Activated T-helper 2 cell treated with anti-CD3 and anti-CD28 coated beads, Interferon-gamma antibody, Interleukin-2, Interleukin-4, amounts not matched to agents 10 μg/mL and 5 μg/mL and 100 μg/mL, durations not matched to agents 14 hours and 24 hours and 36 hours (primary cell): ENCODE measurements around the gene NUDT16L1. TPM values are rescaled to one million over a fixed set of nuclear protein-coding genes. Genes with fewer than 3 reads are reported as not detected.
A peak's percentile ranks its signal among the peaks of the same experiment; 100 is the strongest.
"Not testable (repeated sequence)": the region's sequence is repeated elsewhere in the genome, so short reads cannot be mapped to it uniquely, and the experiment has no call there.

ENCODE experiments used
- DNase-seq: peaks from one replicate; pipeline ENCODE4 v3.0.0; 2021; ENCODE audit warnings: low spot score
- H3K27ac Mint-ChIP-seq: one replicate; pipeline ENCODE4 v1.8.0; 2021; ENCODE audit warnings: mixed read lengths
- H3K27me3 Mint-ChIP-seq: one replicate; pipeline ENCODE4 v1.8.0; 2021; ENCODE audit warnings: low read depth, mixed read lengths
- H3K36me3 Mint-ChIP-seq: one replicate; pipeline ENCODE4 v1.8.0; 2021; ENCODE audit warnings: low read depth, mixed read lengths
- H3K4me1 Mint-ChIP-seq: one replicate; pipeline ENCODE4 v1.8.0; 2021; ENCODE audit warnings: low read depth, mixed read lengths
- H3K4me3 Mint-ChIP-seq: one replicate; pipeline ENCODE4 v1.8.0; 2021; ENCODE audit warnings: low read depth, mild to moderate bottlenecking, moderate library complexity, mixed read lengths
- H3K9me3 Mint-ChIP-seq: one replicate; pipeline ENCODE4 v1.8.0; 2021; ENCODE audit warnings: mixed read lengths
- intact Hi-C: fragments of 100-400 bp; cut with micrococcal nuclease; formaldehyde crosslinking; loops from one replicate; pipeline ENCODE4 v1.15.1; 2023
- total RNA-seq: library from RNA; stranded (reverse); gene quantifications from 2 replicates; pipeline ENCODE4 v1.2.3, GENCODE V29; 2022

The NUDT16L1 gene
- total RNA-seq = 34.1 and 35.5 TPM in 2 replicates

GRCh38 chr16:4693296-4693955, at the start of gene NUDT16L1:
Gene NUDT16L1, plus strand, starts transcription at chr16:4693562. Its CDS starts 165 bp downstream, at chr16:4693727.
- DNase-seq = peak; percentile 97
- Mint-ChIP-seq H3K4me1 (peaks cover 10% of the 10 kb centered on the region), H3K36me3 (peaks cover 19% of the 10 kb centered on the region), H3K27ac (peak within 1 kb of the TSS; percentile 79), H3K4me3 (peak within 1 kb of the TSS; percentile 84), H3K27me3 (no peaks in the 10 kb centered on the region), H3K9me3 (no peaks in the 10 kb centered on the region)
- intact Hi-C loops = loop anchor here (1.0 kb wide), 1 partner anchor 154 kb away; the partner anchor contains the start of genes GLYR1 and UBN1

- Mint-ChIP-seq H3K4me3 (no peak overlapping the region), H3K9me3 (no peaks in the 10 kb centered on the region), H3K27ac (no peak overlapping the region), H3K4me1 (peaks cover 12% of the 10 kb centered on the region), H3K36me3 (peaks cover 24% of the 10 kb centered on the region), H3K27me3 (no peaks in the 10 kb centered on the region)
- no peak for DNase-seq
- intact Hi-C loops = no loop called here
Observed at GRCh38 chr16:4646773-4647643, 46.4 kb upstream of the NUDT16L1 start.

GRCh38 chr16:4647644-4647980, 45.8 kb upstream of the NUDT16L1 start:
- H3K9me3 Mint-ChIP-seq = no peaks in the 10 kb centered on the region
- H3K4me3 Mint-ChIP-seq = no peak overlapping the region
- H3K36me3 Mint-ChIP-seq = peaks cover 26% of the 10 kb centered on the region
- no peak overlapping the region for H3K27ac Mint-ChIP-seq
- no peaks in the 10 kb centered on the region for H3K27me3 Mint-ChIP-seq
- DNase-seq = no peak
- H3K4me1 Mint-ChIP-seq = peaks cover 12% of the 10 kb centered on the region
- intact Hi-C loops = no loop called here

GRCh38 chr16:4648917-4649316, 44.4 kb upstream of the NUDT16L1 start:
- intact Hi-C loops = no loop called here
- H3K4me3 Mint-ChIP-seq = no peak overlapping the region
- H3K27ac Mint-ChIP-seq = peak overlapping the region; percentile 54
- no peaks in the 10 kb centered on the region for H3K9me3 Mint-ChIP-seq
- H3K4me1 Mint-ChIP-seq = peaks cover 12% of the 10 kb centered on the region
- no peaks in the 10 kb centered on the region for H3K27me3 Mint-ChIP-seq
- H3K36me3 Mint-ChIP-seq = peaks cover 31% of the 10 kb centered on the region
- DNase-seq = no peak

- Mint-ChIP-seq H3K27ac (peak overlapping the region; percentile 33), H3K4me3 (no peak overlapping the region), H3K27me3 (no peaks in the 10 kb centered on the region), H3K9me3 (no peaks in the 10 kb centered on the region), H3K4me1 (peaks cover 12% of the 10 kb centered on the region), H3K36me3 (peaks cover 37% of the 10 kb centered on the region)
- no peak for DNase-seq
- intact Hi-C loops = no loop called here
Observed at GRCh38 chr16:4649744-4650442, 43.5 kb upstream of the NUDT16L1 start.

GRCh38 chr16:4650443-4651074, 42.8 kb upstream of the NUDT16L1 start:
- peak overlapping the region; percentile 33 for H3K27ac Mint-ChIP-seq
- DNase-seq = peak; percentile 51
- intact Hi-C loops, H3K9me3 Mint-ChIP-seq, H3K4me1 Mint-ChIP-seq, H3K27me3 Mint-ChIP-seq, H3K4me3 Mint-ChIP-seq: not testable (repeated sequence)
- peaks cover 40% of the 10 kb centered on the region for H3K36me3 Mint-ChIP-seq

- Mint-ChIP-seq H3K27me3 (no peaks in the 10 kb centered on the region), H3K4me1 (peaks cover 9% of the 10 kb centered on the region), H3K4me3 (no peak overlapping the region), H3K36me3 (peaks cover 49% of the 10 kb centered on the region), H3K9me3 (no peaks in the 10 kb centered on the region), H3K27ac (no peak overlapping the region)
- DNase-seq = no peak
- intact Hi-C loops = no loop called here
Observed at GRCh38 chr16:4651827-4652226, 41.5 kb upstream of the NUDT16L1 start.

- no peak overlapping the region for H3K4me3 Mint-ChIP-seq
- H3K4me1 Mint-ChIP-seq = peaks cover 7% of the 10 kb centered on the region
- H3K27ac Mint-ChIP-seq = no peak overlapping the region
- DNase-seq = no peak
- H3K36me3 Mint-ChIP-seq = peaks cover 53% of the 10 kb centered on the region
- H3K9me3 Mint-ChIP-seq = no peaks in the 10 kb centered on the region
- intact Hi-C loops = no loop called here
- no peaks in the 10 kb centered on the region for H3K27me3 Mint-ChIP-seq
Observed at GRCh38 chr16:4652561-4652960, 40.8 kb upstream of the NUDT16L1 start.

GRCh38 chr16:4654011-4654963, 39.1 kb upstream of the NUDT16L1 start:
- intact Hi-C loops = no loop called here
- no peaks in the 10 kb centered on the region for H3K9me3 Mint-ChIP-seq
- H3K27ac Mint-ChIP-seq = no peak overlapping the region
- no peak for DNase-seq
- peaks cover 6% of the 10 kb centered on the region for H3K4me1 Mint-ChIP-seq
- H3K27me3 Mint-ChIP-seq = no peaks in the 10 kb centered on the region
- H3K36me3 Mint-ChIP-seq = peaks cover 57% of the 10 kb centered on the region
- H3K4me3 Mint-ChIP-seq = no peak overlapping the region

GRCh38 chr16:4654964-4655590, 38.3 kb upstream of the NUDT16L1 start:
- H3K36me3 Mint-ChIP-seq = peaks cover 53% of the 10 kb centered on the region
- no peaks in the 10 kb centered on the region for H3K27me3 Mint-ChIP-seq
- H3K9me3 Mint-ChIP-seq = no peaks in the 10 kb centered on the region
- intact Hi-C loops = no loop called here
- peaks cover 7% of the 10 kb centered on the region for H3K4me1 Mint-ChIP-seq
- H3K27ac Mint-ChIP-seq = no peak overlapping the region
- no peak for DNase-seq
- no peak overlapping the region for H3K4me3 Mint-ChIP-seq

GRCh38 chr16:4655801-4656200, 37.6 kb upstream of the NUDT16L1 start:
- Mint-ChIP-seq H3K4me3 (no peak overlapping the region), H3K4me1 (peaks cover 12% of the 10 kb centered on the region), H3K27me3 (no peaks in the 10 kb centered on the region), H3K27ac (no peak overlapping the region), H3K9me3 (no peaks in the 10 kb centered on the region), H3K36me3 (peaks cover 47% of the 10 kb centered on the region)
- no peak for DNase-seq
- intact Hi-C loops = no loop called here
